H1 (cell line): ENCODE measurements around the gene ZBTB40.

ENCODE experiments used
- BRCA1 ChIP-seq: IDR thresholded peaks from 2 replicates; pipeline ENCODE4 v1.6.1; 2012; ENCODE audit warnings: low read depth, low read length, improper control_type of control experiment
- CHD2 ChIP-seq: IDR thresholded peaks from 2 replicates; pipeline ENCODE4 v1.6.1; 2012; ENCODE audit warnings: low read length, improper control_type of control experiment
- EZH2 ChIP-seq: fragments of 200-600 bp; sonication (generic); IDR thresholded peaks from 2 replicates; pipeline ENCODE4 v1.7.1; 2012; ENCODE audit warnings: low read depth, mild to moderate bottlenecking, moderate library complexity, low read length, inconsistent platforms; ENCODE audit not compliant: severe bottlenecking
- GABPA ChIP-seq: IDR thresholded peaks from 2 replicates; pipeline ENCODE4 v1.6.1; 2011; ENCODE audit warnings: mild to moderate bottlenecking, low read length, moderate library complexity, borderline replicate concordance; ENCODE audit not compliant: insufficient read depth
- JUN ChIP-seq: IDR thresholded peaks from 2 replicates; pipeline ENCODE4 v1.6.1; 2011; ENCODE audit warnings: low read depth, mild to moderate bottlenecking, improper control_type of control experiment, low read length
- POLR2AphosphoS5 ChIP-seq: IDR thresholded peaks from 2 replicates; pipeline ENCODE4 v1.6.1; 2011; ENCODE audit warnings: low read depth, low read length
- SIN3A ChIP-seq, 2 experiments: IDR thresholded peaks in 1 of 2; conservative IDR thresholded peaks in 1 of 2; 2 replicates each; pipeline ENCODE4 v1.6.1; 2011 to 2012; ENCODE audit warnings: low read length in 2 of 2, improper control_type of control experiment in 1 of 2, low read depth in 1 of 2, mild to moderate bottlenecking in 1 of 2
- SP1 ChIP-seq: IDR thresholded peaks from 2 replicates; pipeline ENCODE4 v1.6.1; 2011; ENCODE audit warnings: low read depth, low read length
- TAF1 ChIP-seq: IDR thresholded peaks from 2 replicates; pipeline ENCODE4 v1.6.1; 2011; ENCODE audit warnings: mild to moderate bottlenecking, low read depth, low read length
- TF ChIP-seq, protein P1 (sequence below), 3 experiments: IDR thresholded peaks; 1 replicate in 2 of 3; 2 replicates in 1 of 3; pipeline versions ENCODE4 v1.5.1 to v1.6.1; 2011; ENCODE audit warnings: low read length in 3 of 3, mild to moderate bottlenecking in 3 of 3, inconsistent platforms in 2 of 3, low read depth in 1 of 3, moderate library complexity in 1 of 3; ENCODE audit not compliant: insufficient read depth in 1 of 3; ENCODE audit errors: control extremely low read depth in 1 of 3
- TF ChIP-seq, protein P2 (sequence below): IDR thresholded peaks from 2 replicates; pipeline ENCODE4 v1.6.1; 2011; ENCODE audit warnings: low read depth, mild to moderate bottlenecking, low read length; ENCODE audit not compliant: insufficient read depth
- TF ChIP-seq, protein P3 (sequence below): IDR thresholded peaks from 2 replicates; pipeline ENCODE4 v1.6.1; 2012; ENCODE audit warnings: low read length, inconsistent platforms
- TF ChIP-seq, protein P4 (sequence below): IDR thresholded peaks from 2 replicates; pipeline ENCODE4 v1.6.1; 2012; ENCODE audit warnings: inconsistent platforms

DNA sequence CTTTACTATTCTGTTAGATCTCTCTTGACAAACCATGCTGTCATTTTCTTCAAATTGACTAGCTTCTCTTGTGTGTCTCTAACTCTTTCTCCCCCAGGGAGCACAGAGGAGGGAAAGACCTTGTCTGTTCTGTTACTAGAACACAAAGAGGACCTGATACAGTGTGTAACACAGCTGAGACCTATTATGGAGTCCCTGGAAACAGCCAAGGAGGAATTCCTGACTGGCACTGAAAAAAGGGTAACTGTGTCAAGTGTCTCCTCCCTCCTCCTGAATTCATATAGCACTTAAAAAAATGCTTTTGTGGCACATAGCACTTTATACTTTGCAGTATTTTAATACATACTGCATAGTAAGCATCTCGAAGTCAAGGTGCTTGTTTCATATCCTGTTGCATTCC, 50.6 kb downstream of the ZBTB40 start:
- TF ChIP-seq, protein P1, sequence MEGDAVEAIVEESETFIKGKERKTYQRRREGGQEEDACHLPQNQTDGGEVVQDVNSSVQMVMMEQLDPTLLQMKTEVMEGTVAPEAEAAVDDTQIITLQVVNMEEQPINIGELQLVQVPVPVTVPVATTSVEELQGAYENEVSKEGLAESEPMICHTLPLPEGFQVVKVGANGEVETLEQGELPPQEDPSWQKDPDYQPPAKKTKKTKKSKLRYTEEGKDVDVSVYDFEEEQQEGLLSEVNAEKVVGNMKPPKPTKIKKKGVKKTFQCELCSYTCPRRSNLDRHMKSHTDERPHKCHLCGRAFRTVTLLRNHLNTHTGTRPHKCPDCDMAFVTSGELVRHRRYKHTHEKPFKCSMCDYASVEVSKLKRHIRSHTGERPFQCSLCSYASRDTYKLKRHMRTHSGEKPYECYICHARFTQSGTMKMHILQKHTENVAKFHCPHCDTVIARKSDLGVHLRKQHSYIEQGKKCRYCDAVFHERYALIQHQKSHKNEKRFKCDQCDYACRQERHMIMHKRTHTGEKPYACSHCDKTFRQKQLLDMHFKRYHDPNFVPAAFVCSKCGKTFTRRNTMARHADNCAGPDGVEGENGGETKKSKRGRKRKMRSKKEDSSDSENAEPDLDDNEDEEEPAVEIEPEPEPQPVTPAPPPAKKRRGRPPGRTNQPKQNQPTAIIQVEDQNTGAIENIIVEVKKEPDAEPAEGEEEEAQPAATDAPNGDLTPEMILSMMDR (IDR thresholded peaks at IDR 0.05; ENCODE audit: control extremely low read depth in 1 of 3, insufficient read depth in 1 of 3, low read depth in 1 of 3, low read length in 3 of 3), result no peak
- TF ChIP-seq TAF1 (no peak), POLR2AphosphoS5 (no peak), SIN3A (conservative IDR thresholded peaks at IDR 0.05 in 1 of 2, IDR thresholded peaks at IDR 0.05 in 1 of 2; ENCODE audit: low read depth in 1 of 2, low read length in 2 of 2) (no peak), EZH2 (no peak), CHD2 (no peak), SP1 (no peak), GABPA (no peak), JUN (no peak), BRCA1 (no peak)
- TF ChIP-seq, protein P2, sequence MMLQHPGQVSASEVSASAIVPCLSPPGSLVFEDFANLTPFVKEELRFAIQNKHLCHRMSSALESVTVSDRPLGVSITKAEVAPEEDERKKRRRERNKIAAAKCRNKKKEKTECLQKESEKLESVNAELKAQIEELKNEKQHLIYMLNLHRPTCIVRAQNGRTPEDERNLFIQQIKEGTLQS, result no peak
- TF ChIP-seq, protein P3, sequence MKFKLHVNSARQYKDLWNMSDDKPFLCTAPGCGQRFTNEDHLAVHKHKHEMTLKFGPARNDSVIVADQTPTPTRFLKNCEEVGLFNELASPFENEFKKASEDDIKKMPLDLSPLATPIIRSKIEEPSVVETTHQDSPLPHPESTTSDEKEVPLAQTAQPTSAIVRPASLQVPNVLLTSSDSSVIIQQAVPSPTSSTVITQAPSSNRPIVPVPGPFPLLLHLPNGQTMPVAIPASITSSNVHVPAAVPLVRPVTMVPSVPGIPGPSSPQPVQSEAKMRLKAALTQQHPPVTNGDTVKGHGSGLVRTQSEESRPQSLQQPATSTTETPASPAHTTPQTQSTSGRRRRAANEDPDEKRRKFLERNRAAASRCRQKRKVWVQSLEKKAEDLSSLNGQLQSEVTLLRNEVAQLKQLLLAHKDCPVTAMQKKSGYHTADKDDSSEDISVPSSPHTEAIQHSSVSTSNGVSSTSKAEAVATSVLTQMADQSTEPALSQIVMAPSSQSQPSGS, result no peak
- TF ChIP-seq, protein P4, sequence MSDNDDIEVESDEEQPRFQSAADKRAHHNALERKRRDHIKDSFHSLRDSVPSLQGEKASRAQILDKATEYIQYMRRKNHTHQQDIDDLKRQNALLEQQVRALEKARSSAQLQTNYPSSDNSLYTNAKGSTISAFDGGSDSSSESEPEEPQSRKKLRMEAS, result no peak
